OCI-LY1 (cell line): ENCODE results near the gene AEBP1.

ENCODE experiments used
- H2AFZ ChIP-seq: fragments of 200-600 bp; sonication (generic), shearing (Covaris generic); 2 replicates; pipeline ENCODE4 v1.6.0; 2014; ENCODE audit warnings: antibody characterized with exemption, mild to moderate bottlenecking, low read length
- H3F3A ChIP-seq: fragments of 200-600 bp; sonication (generic), shearing (Covaris generic); 2 replicates; pipeline ENCODE4 v1.6.0; 2014; ENCODE audit warnings: mild to moderate bottlenecking, antibody characterized with exemption, low read length, moderate library complexity; ENCODE audit not compliant: insufficient read depth
- H3K27ac ChIP-seq: fragments of 200-600 bp; sonication (generic); 2 replicates; pipeline ENCODE4 v1.5.1; 2014; ENCODE audit warnings: low read length, mixed run types, mild to moderate bottlenecking, low read depth; ENCODE audit not compliant: poor library complexity, severe bottlenecking
- H3K27me3 ChIP-seq: fragments of 200-600 bp; sonication (generic); 2 replicates; pipeline ENCODE4 v1.6.0; 2014; ENCODE audit warnings: antibody characterized with exemption, mild to moderate bottlenecking, low read length, moderate library complexity; ENCODE audit not compliant: insufficient read depth
- H3K36me3 ChIP-seq: fragments of 200-600 bp; sonication (generic); 2 replicates; pipeline ENCODE4 v1.6.1; 2014; ENCODE audit warnings: mild to moderate bottlenecking, antibody characterized with exemption, low read length, moderate library complexity, mixed read lengths; ENCODE audit not compliant: insufficient read depth
- H3K4me1 ChIP-seq: fragments of 200-600 bp; sonication (generic); 2 replicates; pipeline ENCODE4 v1.5.1; 2014; ENCODE audit warnings: mild to moderate bottlenecking, low read length, moderate library complexity; ENCODE audit not compliant: insufficient read depth, severe bottlenecking
- H3K4me2 ChIP-seq: fragments of 200-600 bp; sonication (generic), shearing (Covaris generic); 2 replicates; pipeline ENCODE4 v1.6.1; 2014; ENCODE audit warnings: low read length
- H3K4me3 ChIP-seq: fragments of 200-600 bp; sonication (generic); 2 replicates; pipeline ENCODE4 v1.5.1; 2014; ENCODE audit warnings: low read length, low read depth, mild to moderate bottlenecking, mixed read lengths; ENCODE audit not compliant: poor library complexity, severe bottlenecking
- H3K79me2 ChIP-seq: fragments of 200-600 bp; shearing (Covaris generic); 2 replicates; pipeline ENCODE4 v1.6.1; 2016; ENCODE audit warnings: mixed run types, low read length, mixed read lengths; ENCODE audit not compliant: insufficient read depth
- H3K9ac ChIP-seq: fragments of 200-600 bp; sonication (generic), shearing (Covaris generic); 2 replicates; pipeline ENCODE4 v1.6.1; 2014; ENCODE audit warnings: mild to moderate bottlenecking, low read length, mixed read lengths
- H3K9me2 ChIP-seq: fragments of 200-600 bp; sonication (generic), shearing (Covaris generic); 2 replicates; pipeline ENCODE4 v1.6.1; 2014; ENCODE audit warnings: low read depth, mild to moderate bottlenecking, low read length, mixed read lengths
- H3K9me3 ChIP-seq: fragments of 200-600 bp; shearing (Covaris generic); 2 replicates; pipeline ENCODE4 v1.6.1; 2014; ENCODE audit warnings: low read length, mixed read lengths
- H4K20me1 ChIP-seq: fragments of 200-600 bp; sonication (generic), shearing (Covaris generic); 2 replicates; pipeline ENCODE4 v1.6.0; 2016; ENCODE audit warnings: mild to moderate bottlenecking, low read length; ENCODE audit not compliant: insufficient read depth
- EZH2 ChIP-seq: fragments of 200-600 bp; sonication (generic), shearing (Covaris generic); IDR thresholded peaks from 2 replicates; pipeline ENCODE4 v1.8.0; 2017; ENCODE audit warnings: borderline replicate concordance, mixed run types, mild to moderate bottlenecking, antibody characterized with exemption, low read length, moderate library complexity, mixed read lengths
- TF ChIP-seq, protein P1 (sequence below): fragments of 200-600 bp; sonication (generic), shearing (Covaris generic); IDR thresholded peaks from 2 replicates; pipeline ENCODE4 v1.5.1; 2017; ENCODE audit warnings: mild to moderate bottlenecking, antibody characterized with exemption, low read length, moderate library complexity, mixed read lengths

Gene AEBP1

DNA sequence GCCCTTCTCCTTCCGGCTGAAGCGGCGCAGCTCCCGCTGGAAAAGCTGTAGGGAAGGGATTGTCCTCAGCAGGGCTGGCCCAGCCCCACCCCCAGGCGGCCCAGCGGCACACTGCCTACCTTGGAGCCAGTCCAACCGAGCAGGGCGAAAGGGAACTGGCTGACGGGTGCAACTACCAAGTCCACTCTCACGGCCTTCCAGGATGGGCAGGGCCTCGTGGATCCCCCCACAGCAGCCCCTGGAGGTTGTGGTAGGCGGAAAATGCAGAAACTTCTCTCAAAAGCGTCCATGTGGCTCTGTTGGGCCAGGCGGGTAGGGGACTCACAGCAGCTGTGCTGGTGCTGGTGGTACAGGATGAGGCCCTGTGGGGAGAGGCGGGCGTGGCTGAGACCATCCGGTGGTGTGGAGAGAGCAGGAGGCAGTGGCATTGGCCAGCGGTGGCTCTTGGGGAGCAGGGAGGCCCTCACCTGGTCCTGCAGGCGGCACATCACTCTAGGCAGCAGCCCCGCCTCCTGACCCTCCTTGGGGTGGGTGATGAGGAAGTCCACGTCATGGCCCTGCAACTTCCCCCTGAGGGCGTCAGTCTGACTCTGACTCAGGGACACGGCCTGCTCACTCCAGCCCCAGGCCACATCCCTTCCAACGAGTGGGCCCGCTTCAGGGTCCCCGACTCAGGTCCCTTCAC is 30.3 kb upstream of the AEBP1 start:
- Histone ChIP-seq H3K9ac (no peak overlapping the region), H3K4me3 (no peak overlapping the region), H3F3A (peaks cover 2% of the 10 kb centered on the region; the same call in 1 of the 2 replicates), H2AFZ (no peak overlapping the region), H4K20me1 (no peaks in the 10 kb centered on the region), H3K9me3 (no peaks in the 10 kb centered on the region), H3K27me3 (no peaks in the 10 kb centered on the region), H3K4me2 (no peak overlapping the region), H3K36me3 (peaks cover 80% of the 10 kb centered on the region), H3K4me1 (peaks cover 3% of the 10 kb centered on the region), H3K27ac (peak overlapping the region; percentile 11), H3K79me2 (no peaks in the 10 kb centered on the region), H3K9me2 (no peaks in the 10 kb centered on the region)
- TF ChIP-seq, protein P1, sequence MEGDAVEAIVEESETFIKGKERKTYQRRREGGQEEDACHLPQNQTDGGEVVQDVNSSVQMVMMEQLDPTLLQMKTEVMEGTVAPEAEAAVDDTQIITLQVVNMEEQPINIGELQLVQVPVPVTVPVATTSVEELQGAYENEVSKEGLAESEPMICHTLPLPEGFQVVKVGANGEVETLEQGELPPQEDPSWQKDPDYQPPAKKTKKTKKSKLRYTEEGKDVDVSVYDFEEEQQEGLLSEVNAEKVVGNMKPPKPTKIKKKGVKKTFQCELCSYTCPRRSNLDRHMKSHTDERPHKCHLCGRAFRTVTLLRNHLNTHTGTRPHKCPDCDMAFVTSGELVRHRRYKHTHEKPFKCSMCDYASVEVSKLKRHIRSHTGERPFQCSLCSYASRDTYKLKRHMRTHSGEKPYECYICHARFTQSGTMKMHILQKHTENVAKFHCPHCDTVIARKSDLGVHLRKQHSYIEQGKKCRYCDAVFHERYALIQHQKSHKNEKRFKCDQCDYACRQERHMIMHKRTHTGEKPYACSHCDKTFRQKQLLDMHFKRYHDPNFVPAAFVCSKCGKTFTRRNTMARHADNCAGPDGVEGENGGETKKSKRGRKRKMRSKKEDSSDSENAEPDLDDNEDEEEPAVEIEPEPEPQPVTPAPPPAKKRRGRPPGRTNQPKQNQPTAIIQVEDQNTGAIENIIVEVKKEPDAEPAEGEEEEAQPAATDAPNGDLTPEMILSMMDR, result no peak
- TF ChIP-seq EZH2, result no peak

DNA sequence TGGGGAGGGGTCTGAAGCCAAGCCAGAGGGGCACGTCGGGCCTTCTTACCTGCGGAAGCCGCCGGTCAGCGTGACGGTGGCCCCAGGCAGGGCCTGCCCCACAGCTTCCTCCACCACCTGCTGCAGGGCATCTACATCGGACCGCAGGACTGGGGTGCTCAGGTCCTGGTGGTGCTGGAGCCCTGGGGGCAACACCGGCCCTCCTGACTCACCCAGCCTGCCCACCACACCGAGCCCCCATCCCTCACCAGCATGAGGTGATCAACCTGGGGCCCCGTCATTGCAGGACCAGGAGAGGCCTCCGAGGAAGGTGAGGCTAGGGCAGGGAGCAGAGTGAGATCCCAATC is 29.8 kb upstream of the AEBP1 start:
- Histone ChIP-seq H3K79me2 (no peaks in the 10 kb centered on the region), H2AFZ (no peak overlapping the region), H3K4me2 (no peak overlapping the region), H3K9me2 (no peaks in the 10 kb centered on the region), H3K36me3 (peaks cover 85% of the 10 kb centered on the region), H4K20me1 (no peaks in the 10 kb centered on the region), H3K27me3 (no peaks in the 10 kb centered on the region), H3K4me1 (peaks cover 9% of the 10 kb centered on the region), H3K4me3 (no peak overlapping the region), H3K27ac (peak overlapping the region; percentile 11), H3K9ac (no peak overlapping the region), H3K9me3 (no peaks in the 10 kb centered on the region), H3F3A (no peaks in the 10 kb centered on the region)
- no peak for TF ChIP-seq EZH2
- TF ChIP-seq, protein P1, result no peak

DNA sequence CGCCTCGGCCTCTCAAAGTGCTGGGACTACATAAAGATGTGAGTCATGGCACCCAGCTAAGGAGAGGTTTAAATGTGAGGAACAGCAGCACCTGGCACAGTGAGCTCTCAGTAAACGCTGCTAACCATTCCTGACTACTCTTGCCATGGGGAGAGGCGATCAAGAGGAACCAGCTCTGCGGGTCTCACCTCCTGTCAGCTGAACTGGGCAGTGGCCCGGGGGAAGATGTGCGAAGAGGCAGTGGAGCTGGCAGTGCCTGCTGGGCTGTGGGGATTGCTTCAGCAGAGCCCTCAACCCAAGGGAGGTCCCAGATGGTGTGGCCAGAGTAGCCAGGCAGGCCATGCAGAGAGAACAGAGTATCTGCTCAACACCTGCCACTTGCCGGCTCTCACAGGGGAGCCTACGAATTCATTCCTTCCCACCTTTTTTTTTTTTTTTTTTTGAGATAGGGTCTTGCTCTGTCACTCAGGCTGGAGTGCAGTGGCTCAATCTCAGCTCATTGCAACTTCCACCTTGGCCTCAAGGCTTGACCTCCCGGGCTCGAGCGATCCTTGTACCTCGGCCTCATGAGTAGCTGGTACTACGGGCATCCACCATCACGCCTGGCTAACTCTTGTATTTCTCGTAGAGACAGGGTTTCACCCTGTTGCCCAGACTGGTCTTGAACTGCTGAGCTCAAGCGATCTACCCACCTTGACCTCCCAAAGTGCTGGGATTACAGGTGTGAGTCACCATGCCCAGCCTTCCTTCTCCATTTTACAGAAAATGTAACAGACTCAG is 28.7 kb upstream of the AEBP1 start:
- Histone ChIP-seq H4K20me1 (no peaks in the 10 kb centered on the region), H3K4me2 (no peak overlapping the region), H2AFZ (no peak overlapping the region), H3K9me3 (no peaks in the 10 kb centered on the region), H3F3A (no peaks in the 10 kb centered on the region), H3K4me1 (peaks cover 20% of the 10 kb centered on the region), H3K9me2 (no peaks in the 10 kb centered on the region), H3K9ac (no peak overlapping the region), H3K27ac (no peak overlapping the region), H3K36me3 (peaks cover 97% of the 10 kb centered on the region), H3K27me3 (no peaks in the 10 kb centered on the region), H3K4me3 (no peak overlapping the region), H3K79me2 (no peaks in the 10 kb centered on the region)
- no peak for TF ChIP-seq EZH2
- TF ChIP-seq, protein P1, result no peak
